ENCODE measurements around the gene POU3F1.

Gene POU3F1
- 0.56 to 1.7 reads per million in 2 donors for total RNA-seq

DNA sequence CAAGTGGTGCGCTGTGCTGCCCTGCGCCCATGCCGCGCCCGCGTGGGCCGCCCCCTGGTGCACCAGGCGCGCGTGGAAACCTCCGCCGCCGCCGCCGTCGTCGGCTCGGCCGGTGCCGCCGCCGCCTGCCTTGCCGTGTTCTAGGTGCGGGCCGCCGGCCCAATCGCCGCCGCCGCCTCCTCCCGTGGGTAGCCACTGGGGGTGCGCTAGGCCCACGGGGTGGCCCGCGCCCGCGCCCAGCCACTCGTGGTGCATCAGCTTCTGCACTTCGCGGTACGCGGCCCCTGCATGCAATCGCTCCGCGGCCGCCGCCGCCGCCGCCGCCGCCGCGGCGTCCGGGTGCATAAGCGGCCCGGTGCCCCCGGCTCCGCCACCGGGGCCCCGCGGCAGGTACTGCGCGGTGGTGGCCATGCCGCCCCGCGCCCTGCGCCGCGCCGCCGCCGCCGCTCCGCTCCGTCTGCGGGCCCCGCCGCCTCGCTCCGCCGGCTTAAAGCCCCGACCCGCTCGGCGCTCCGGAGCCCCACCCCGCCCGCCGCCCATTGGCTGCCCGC is at the start of gene POU3F1:
Gene POU3F1, minus strand, starts transcription at position 461 of the 551 bp plus-strand sequence. Its CDS starts 50 bp downstream, at position 411.
- DNase-seq, result no peak

DNA sequence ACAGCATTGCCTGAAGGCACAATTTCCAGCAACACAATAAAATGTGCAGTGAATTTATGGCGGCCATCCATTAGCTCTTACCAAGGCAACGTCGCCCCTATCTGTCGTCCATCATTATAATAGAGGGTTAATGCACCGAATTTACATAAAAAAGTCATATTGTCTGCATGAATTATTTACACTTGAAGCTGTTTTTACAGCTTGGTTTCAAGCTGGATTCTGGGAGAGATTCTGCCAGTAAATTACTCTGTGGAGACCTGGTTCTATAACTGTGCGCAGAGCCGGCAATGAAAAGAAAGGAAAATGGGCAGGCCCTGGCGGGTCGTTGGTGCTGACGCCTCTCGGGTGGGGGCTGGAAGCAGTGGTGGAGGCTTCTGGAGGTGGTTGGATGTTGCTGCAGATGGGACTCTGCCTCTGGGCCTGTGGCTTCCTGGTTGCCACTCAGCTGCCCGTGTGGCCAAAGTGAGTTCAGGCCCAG is 48.9 kb upstream of the POU3F1 start:
- DNase-seq, result no peak

DNA sequence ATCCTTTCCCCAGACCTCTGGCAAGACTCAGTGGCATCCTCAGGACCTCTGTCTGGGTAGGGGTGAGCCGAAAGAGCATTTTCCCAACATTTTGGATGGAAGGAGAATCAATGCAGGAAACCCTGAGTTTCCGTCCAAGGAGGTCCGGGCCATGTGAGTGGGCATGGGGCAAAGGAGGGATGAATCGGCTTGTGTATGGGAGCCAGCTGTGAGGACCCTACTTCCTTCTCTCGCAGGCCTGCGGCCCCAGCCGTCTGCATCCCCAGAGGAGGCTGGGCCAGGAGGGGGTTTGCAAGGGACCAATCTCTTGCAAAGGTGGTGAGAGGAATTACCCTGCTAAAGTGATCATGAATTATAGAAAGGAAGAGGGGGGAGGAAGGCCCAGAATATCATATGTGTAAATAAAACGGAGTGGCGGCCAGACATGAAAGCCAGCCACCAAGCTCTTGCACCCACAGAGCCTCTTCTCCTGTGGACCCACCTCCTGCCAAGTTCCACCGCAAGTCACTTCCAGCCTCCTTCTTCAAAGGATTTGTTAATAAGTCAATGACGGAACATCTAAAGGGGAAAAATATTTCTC is 48.2 kb upstream of the POU3F1 start:
- no peak for DNase-seq

DNA sequence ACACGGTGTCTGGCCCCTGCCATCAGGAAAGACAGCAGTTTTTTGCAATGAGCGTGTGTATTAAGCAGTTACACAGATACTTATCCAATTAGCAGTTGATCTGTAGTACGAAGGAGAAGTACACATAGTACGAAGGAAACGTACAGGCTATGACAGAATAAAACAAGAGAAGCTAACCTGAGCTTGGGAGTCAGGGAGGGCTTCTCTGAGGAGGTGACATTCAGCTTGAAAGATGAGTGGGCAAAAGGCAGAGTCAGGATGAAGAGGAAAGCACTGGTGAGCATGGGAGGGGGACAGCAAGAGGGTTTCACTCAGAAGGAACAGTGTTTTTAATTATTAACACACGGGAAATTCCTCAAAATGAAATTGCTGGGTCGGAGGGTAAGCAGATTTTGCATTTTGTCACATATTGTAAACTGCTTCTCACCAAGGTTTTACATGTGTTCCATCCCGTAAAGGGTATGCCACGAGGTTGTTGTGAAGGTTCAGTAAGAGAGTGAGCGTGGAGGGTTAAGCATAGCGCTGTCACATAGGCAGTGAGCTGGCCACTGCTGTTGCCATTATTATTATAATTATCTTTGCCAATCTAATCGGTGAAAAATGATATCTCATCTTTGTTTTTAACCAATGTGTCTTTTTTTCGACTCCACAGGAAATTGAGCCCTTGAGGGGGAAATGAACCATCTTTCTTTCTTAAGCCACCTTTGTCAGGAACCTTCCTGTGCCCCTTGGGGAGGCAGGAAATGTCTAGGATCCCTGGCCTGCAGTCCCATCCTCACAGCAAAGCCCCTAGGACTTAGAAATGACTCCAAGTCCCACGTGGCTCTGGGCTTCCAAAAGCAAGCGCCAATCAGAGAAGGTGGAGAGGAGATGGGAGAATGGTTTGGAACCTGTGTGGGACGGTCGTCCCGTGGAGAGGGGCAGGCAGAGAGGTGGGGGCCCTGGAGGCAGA is 47.3 kb upstream of the POU3F1 start:
- DNase-seq, result no peak

DNA sequence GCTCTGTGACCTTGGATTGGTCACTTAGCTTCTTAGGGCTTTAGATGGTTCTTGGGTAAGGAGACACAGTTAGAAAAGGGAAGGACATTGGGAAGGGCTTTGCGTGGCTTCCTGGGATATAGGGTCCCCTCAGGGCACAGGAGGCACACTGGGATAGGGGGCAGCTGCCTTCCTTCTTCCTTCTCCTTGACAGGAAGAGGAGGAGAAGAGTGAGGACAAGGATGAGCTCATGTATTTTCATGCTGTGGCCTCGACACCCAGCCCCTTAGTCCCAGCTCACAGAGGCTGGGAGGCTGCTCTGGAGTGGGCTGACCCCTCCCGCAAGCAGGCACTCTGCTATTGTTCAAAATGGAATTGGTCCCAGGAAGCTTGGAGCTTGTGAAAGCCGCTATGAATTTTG is 45.7 kb upstream of the POU3F1 start:
- DNase-seq, result no peak

DNA sequence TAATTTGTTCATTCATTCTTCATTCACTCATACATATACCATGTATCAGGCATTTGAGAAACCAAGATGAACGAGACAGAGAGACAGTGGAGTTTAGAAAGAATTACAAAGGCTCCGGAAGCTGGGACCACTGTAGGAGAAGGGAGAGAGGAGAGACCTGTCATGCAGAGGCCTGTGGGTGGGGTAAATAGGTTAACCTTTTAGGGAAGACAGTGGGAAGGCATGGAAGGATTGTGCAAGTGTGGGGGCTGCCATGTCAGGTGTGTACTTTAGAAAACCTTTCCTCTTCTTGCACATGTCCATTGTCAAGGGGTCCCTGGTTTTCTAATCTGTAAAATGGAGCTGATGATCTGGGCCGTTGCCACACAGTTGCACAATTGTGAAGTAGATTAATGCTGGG is 44.2 kb upstream of the POU3F1 start:
- no peak for DNase-seq

DNA sequence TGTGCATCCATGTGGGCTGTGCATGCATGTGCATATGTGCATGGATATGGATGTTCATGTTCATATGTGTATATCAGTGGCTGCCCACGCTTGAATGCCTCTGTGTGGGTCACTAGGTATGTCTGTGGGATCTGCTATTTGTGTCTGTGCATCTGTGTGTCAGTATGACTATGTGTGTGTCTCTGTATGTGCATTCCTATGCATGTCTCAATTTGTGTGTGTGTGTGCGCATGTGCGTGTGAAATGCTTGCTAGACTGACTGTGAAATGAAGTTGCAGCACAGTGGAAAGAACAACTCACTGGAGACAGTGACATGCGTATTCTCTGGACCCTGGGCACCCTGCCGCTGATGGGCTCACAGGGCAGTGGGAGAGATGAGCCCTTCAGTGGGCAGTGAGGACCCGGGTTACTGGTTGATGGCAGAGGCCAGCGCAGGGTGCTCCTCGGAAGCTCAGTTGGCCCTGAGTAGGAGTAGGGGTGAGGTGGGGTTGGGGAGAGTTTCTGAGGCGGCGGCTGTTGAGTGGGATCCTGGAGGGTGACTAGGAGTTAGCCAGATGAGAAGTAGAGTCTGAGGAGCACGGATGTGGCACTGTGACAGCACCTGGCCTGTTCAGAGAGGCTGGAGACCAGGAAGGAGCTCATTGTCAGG is 43.2 kb upstream of the POU3F1 start:
- DNase-seq, result no peak

DNA sequence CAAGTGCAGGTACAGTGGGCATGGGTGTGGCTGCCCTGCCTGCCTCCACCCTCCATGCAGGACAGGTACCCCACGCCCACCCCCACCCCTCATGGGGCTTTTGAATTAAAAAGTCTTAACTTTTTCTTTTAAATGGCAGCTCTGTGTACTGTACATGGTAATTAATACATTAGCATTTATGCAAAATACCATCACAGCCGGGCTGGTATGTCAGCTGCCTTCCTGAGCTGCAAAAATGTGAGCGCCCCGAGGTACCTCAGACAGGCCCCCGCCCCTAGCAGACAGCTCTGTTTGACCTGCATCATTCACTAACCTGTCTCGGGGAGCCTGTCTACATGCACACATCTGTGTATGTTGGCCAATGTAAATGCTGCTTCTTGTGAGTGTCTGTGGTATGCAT is 42.2 kb upstream of the POU3F1 start:
- DNase-seq, result no peak

DNA sequence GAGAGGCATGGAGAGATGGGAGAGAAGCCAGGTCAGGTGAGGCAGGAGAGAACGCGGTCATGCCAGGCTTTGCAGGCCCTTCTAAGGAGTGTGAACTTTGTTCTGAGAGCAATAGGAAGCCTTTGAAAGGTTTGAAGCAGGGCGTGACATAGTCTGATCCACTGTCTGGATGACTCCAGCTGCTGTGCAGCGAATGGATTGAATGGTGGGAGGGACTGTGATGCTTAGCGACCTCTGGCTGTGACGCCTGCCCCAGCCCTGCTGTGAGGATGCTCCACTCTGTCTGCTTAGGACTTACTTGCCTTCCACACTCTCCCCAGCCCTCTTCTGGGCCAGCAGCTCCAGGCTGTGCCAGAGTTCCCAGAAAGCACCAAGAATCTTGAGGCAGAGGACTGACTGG is 41.8 kb upstream of the POU3F1 start:
- no peak for DNase-seq

DNA sequence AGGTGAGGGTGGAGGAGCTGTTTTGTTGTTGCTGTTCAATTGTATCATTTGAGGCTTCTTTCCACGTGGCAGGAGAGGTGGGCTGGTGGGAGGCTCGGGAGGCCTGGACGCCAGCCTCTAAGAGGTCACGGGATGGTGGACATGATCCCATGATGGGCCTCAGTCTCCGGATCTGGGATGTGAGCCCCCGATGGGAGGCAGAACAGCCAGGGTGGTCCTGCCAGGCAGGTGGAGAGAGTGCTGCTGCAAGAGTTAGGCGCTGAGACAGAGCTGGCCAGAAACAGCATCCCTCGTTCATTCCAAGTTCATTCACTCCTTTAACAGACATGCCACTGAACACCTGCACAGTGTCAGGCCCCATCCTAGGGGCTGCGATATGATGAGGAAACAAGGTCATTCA is 41.1 kb upstream of the POU3F1 start:
- no peak for DNase-seq

DNA sequence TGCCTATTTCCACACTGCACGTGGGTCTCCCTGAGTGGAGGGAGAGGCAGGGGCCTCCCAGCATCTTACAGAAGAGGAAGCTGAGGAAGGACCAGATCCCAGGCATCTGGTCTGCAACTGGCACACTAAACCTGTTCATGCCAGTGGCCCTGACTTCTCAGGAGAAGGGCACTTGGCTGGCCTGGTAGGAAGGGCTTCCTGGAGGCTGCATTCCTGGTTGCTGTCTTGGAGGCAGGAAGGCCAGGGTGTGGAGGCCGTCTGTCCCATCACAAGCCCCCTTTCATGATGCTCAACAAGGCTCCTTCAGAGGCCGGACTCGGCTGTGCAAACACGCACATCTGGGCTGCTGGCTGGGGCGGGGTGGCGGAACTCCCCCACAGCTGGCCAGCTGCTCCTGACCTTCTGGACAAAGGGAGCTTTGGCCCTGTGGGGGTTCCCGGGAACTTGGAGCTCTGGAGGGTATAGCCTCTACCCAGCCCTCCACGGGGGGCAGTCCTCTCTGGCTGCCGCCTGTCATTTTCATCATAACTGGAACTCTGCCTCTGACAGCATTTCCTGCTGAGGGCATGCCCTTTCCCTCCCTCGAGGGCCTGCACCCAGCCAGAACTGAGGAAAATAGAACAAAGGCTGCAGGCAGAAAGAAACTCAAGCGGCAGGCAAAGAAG is 39.2 kb upstream of the POU3F1 start:
- no peak for DNase-seq

DNA sequence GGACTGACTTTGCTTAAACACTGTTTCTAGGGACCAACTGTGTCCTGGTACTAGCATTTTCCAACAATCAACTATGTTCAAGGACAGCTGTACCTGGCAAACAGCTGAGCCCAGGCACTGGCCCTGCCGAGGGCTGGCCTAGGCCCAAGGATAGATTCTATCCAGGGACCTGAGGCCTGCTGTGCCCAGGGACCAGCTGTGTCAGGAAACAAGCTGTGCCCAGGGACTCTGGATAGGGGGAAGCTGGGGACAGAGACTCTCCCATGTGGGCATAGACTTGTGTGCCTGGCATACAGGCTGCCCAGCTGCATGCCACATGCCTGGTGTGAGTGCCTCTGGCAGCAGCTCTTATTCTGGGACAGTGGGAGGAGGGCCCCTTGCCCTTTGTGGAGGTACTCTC is 38.1 kb upstream of the POU3F1 start:
- no peak for DNase-seq

DNA sequence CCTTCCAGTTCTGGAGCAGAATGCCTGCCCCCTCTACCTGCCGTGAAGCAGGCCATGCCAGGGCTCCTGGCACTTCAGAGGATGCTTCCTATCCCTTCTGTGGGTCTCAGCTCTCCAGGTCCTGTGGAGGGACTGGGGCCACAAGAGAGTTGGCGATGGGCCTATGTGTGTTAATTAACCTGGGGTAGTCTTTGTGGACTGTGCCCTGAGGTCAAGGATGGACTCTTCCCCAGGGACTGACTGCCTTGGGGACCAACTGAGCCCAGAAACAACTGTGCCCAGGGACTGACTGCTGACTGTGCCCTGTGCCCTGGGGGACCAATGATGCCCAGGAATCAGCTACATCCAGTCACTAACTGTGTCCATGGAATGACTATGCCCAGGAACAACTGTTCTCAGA is 37.5 kb upstream of the POU3F1 start:
- no peak for DNase-seq

DNA sequence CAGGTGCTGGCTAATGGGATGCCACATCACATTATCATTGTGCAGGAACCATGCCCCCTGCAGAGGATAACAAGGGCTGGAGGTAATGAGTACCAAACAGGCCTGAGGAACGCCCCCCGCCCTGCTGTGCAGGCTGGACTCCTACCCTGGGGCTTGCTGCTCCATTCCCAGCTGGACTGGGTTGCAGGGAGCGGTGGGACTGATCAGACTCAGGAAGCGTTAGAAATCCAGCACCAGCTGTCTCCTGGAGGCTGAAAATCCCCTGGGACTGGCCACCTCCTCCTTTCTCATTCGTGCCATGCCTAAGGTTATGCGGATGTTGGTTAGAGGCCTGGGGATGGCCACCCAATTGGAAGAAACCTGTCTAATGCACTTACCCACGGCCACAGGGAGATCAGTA is 36.9 kb upstream of the POU3F1 start:
- DNase-seq, result no peak

DNA sequence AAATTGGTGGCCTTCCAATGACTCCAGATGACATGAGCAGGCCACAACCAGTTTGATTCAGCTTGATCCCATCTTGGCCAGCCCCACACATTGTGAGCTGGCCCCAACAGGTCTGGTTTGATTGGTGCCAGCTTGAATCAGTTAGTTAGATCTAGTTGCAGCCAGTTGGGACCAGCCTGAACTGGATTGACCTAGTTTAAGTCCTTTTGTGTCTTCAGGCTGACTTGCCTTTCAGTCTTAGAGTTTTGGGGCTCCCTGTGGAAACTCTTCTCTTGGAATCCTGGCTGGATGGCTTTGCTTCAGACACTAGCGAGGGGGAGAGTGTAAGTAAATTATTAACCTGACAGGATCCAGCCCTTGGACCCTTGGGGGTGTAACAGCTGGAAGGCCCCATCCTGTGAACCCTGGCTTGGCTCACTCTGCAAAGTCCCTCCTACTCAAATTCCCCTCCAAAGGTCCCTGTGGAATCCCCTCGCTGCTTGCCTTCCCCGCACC is 36.2 kb upstream of the POU3F1 start:
- DNase-seq, result no peak

DNA sequence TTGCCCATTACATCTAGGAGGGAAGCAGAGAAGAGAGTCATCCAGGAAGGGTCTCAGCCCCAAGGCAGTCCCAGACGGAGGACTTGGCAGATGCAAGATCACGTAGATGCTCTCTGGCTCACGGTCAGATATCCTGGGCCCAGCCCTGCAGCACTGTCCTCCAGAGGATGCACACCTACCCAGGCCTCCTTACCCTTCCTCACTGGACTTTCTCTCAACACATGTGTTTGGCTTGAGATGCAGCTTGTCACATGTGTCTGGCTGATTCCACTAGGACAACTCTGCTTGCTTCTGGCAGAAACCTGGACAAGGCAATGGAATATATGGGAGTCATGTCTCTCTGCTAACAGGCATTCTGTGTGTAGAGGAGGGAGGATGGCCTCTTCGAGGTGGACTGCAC is 32.4 kb upstream of the POU3F1 start:
- no peak for DNase-seq

DNA sequence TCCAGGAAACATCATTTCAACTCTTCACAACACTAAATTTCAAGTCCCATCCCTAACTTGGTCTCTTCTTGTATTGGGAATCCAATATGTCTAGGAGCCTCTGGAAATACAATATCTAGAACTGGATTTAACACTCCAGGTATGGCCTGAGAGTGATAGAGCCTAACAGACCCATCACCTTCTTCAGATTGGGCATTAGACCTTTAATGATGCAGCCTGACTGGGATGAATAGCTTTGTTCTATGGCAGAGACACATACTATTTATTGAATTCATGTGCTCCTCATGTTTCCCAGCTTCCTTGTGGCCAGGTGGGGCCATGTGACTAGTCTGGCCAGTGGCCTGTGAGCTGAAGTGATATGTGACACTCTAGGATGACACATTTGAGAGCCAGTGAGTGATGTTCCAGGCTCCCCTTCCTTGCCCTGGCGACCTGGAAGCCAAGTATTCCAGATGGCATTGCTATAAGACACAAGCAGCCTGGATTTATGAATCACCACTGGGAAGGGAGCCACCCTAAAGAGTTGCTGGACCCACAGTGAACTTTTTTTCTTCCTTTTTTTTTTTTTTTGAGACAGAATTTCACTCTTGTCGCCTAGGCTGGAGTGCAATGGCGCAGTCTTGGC is 31.0 kb upstream of the POU3F1 start:
- no peak for DNase-seq

DNA sequence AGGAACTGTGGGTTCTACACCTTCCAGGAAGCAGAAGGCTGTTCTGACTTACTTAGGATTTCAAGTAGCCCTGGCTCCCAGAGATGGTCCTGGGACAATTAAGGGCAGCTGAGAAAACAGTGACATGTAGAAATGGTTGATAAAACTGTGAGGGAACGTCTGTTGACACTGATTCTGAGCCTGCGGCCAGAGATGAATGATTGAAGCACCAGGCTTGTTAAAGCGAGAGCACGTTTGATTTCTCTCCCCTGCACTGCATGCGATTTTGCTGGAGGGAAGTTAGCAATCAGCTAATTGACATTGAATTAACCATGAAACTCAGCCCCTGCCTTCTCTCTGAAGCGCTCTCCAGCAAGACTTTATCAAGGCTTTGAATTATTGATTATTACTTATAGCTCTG is 29.9 kb upstream of the POU3F1 start:
- DNase-seq, result no peak

DNA sequence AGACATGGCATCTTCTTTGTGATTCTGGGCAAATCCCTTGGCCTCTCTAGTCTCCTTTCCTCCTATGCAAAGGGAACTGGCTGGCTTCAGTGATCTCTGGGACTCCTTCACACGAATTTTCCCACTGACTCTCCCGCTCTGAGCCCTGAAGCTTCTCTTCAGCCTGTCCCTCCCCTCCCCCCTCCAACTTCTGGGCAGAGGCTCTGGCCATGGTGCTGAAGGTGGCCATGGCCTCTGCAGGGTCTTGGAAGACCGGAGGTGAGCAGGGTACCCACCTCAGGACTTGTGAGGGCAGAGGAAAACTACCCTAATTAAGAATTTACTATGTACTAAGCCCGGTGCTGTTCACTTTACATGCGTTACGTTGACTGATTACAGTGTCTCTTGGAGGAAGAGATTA is 29.4 kb upstream of the POU3F1 start:
- DNase-seq, result no peak

DNA sequence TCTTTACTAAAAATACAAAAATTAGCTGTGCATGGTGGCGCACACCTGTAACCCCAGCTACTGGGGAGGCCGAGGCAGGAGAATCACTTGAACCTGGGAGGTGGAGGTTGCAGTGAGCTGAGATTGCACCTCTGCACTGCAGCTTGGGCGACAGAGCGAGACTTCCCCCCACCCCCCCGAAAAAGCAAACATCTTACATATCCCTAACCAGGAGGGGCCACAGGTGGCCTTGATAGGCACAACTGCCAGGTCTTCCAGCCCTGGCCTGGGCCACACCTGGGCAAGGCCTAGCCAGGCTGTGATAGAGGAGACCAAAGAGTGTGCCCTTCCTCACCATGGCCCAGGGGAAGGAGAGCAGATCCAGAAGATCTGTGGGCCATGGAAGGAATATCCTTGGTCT is 28.6 kb upstream of the POU3F1 start:
- no peak for DNase-seq

DNA sequence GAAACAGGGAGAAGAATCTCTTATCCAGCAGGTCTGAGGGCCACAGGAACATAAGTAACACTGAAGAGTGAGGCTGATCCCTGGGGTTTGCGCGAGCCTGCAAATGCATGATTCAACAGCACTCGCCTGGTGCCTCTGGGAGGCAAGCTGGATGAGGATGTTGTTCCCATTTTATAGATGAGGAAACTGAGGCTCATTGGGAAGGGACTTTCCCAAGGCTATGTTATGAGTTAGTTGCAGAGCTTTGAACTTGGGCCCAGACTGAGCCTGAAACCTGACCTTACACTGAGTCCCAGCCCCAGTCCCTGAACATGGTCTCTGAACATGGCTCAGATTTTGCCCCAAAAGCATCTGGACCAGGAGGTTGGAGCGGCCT is 27.7 kb upstream of the POU3F1 start:
- DNase-seq, result no peak
